GM23338 (cell line): ENCODE results near the gene FMN1. TPM values are rescaled to one million over a fixed set of nuclear protein-coding genes. Genes with fewer than 3 reads are reported as not detected.

ENCODE experiments used
- ATAC-seq: fragments of 200-7000 bp; cut with Tn5 transposase; 3 replicates; pipeline ENCODE4 v1.9.1; 2020
- DNase-seq: peaks from one replicate; pipeline ENCODE4 v3.0.0-alpha.2; 2015; ENCODE audit warnings: low spot score
- H2AFZ ChIP-seq: fragments of 200-600 bp; sonication (generic); 2 replicates; pipeline ENCODE4 v1.8.0; 2016; ENCODE audit warnings: antibody characterized with exemption, mild to moderate bottlenecking, moderate library complexity
- H3F3A ChIP-seq: fragments of 200-600 bp; sonication (generic); replicated peaks from 2 replicates; pipeline ENCODE4 v1.8.0; 2017; ENCODE audit warnings: antibody characterized with exemption, mixed run types, low read depth
- H3K27ac ChIP-seq: fragments of 200-600 bp; sonication (generic); 2 replicates; pipeline ENCODE4 v1.6.1; 2016; ENCODE audit warnings: low read depth
- H3K27me3 ChIP-seq: fragments of 200-600 bp; sonication (generic); 2 replicates; pipeline ENCODE4 v1.8.0; 2016; ENCODE audit warnings: mild to moderate bottlenecking, mixed run types, moderate library complexity; ENCODE audit not compliant: insufficient read depth
- H3K36me3 ChIP-seq: fragments of 200-600 bp; sonication (generic); 2 replicates; pipeline ENCODE4 v1.8.0; 2016; ENCODE audit warnings: mild to moderate bottlenecking; ENCODE audit not compliant: insufficient read depth
- H3K4me1 ChIP-seq: fragments of 200-600 bp; sonication (generic); 2 replicates; pipeline ENCODE4 v1.8.0; 2016; ENCODE audit warnings: mild to moderate bottlenecking, moderate library complexity; ENCODE audit not compliant: insufficient read depth
- H3K4me2 ChIP-seq: fragments of 200-600 bp; sonication (generic); 2 replicates; pipeline ENCODE4 v1.7.1; 2017; ENCODE audit warnings: mixed run types
- H3K4me3 ChIP-seq: fragments of 200-600 bp; sonication (generic); 2 replicates; pipeline ENCODE4 v1.6.1; 2016; ENCODE audit warnings: mixed run types
- H3K79me2 ChIP-seq: fragments of 200-600 bp; sonication (generic); replicated peaks from 2 replicates; pipeline ENCODE4 v1.8.0; 2017; ENCODE audit warnings: mild to moderate bottlenecking; ENCODE audit not compliant: insufficient read depth
- H3K9me2 ChIP-seq: fragments of 200-600 bp; sonication (generic); 2 replicates; pipeline ENCODE4 v1.8.0; 2017; ENCODE audit not compliant: insufficient read depth
- H4K20me1 ChIP-seq: fragments of 200-600 bp; sonication (generic); replicated peaks from 2 replicates; pipeline ENCODE4 v1.8.0; 2017; ENCODE audit warnings: mild to moderate bottlenecking; ENCODE audit not compliant: insufficient read depth
- H3K27ac Mint-ChIP-seq: 2 replicates; pipeline ENCODE4 v1.8.0; 2020; ENCODE audit warnings: inconsistent platforms, mild to moderate bottlenecking, moderate library complexity, mixed read lengths
- H3K27me3 Mint-ChIP-seq: 3 replicates; pipeline ENCODE4 v1.8.0; 2022; ENCODE audit warnings: low read depth, mild to moderate bottlenecking, moderate library complexity, mixed read lengths, inconsistent platforms; ENCODE audit not compliant: insufficient read depth, poor library complexity
- H3K36me3 Mint-ChIP-seq: 3 replicates; pipeline ENCODE4 v1.8.0; 2021; ENCODE audit warnings: low read depth, mild to moderate bottlenecking, inconsistent platforms, moderate library complexity, mixed read lengths
- H3K4me1 Mint-ChIP-seq: 3 replicates; pipeline ENCODE4 v1.8.0; 2020; ENCODE audit warnings: mild to moderate bottlenecking, inconsistent platforms, mixed read lengths
- H3K4me3 Mint-ChIP-seq: 3 replicates; pipeline ENCODE4 v1.8.0; 2021; ENCODE audit warnings: moderate library complexity, mild to moderate bottlenecking, inconsistent platforms, mixed read lengths
- H3K9me3 Mint-ChIP-seq: 3 replicates; pipeline ENCODE4 v1.8.0; 2020; ENCODE audit warnings: moderate library complexity, mild to moderate bottlenecking, inconsistent platforms, mixed read lengths
- EZH2 ChIP-seq: fragments of 200-600 bp; sonication (generic); IDR thresholded peaks from one replicate; pipeline ENCODE4 v1.8.0; 2017; ENCODE audit warnings: antibody characterized with exemption, mild to moderate bottlenecking, low read depth; ENCODE audit not compliant: unreplicated experiment
- EZH2phosphoT487 ChIP-seq: fragments of 200-600 bp; sonication (generic); IDR thresholded peaks from one replicate; pipeline ENCODE4 v1.8.1; 2018; ENCODE audit warnings: antibody characterized with exemption; ENCODE audit not compliant: unreplicated experiment
- NANOG ChIP-seq: IDR thresholded peaks from 2 replicates; pipeline ENCODE4 v1.6.1; 2016; ENCODE audit warnings: antibody characterized with exemption, borderline replicate concordance
- POLR2AphosphoS5 ChIP-seq: IDR thresholded peaks from 2 replicates; pipeline ENCODE4 v1.6.1; 2016; ENCODE audit warnings: antibody characterized with exemption, low read depth
- STAT1 ChIP-seq: IDR thresholded peaks from one replicate; pipeline ENCODE4 v1.6.1; 2016; ENCODE audit warnings: antibody characterized with exemption; ENCODE audit not compliant: unreplicated experiment
- ZNF114 ChIP-seq: fragments of 250-450 bp; sonication (Bioruptor Pico); IDR thresholded peaks from 2 replicates; pipeline ENCODE4 v1.5.0; 2020; ENCODE audit warnings: mild to moderate bottlenecking, moderate library complexity
- polyA plus RNA-seq: library from polyadenylated mRNA; unstranded; fragments of >200 nt; fragmentation: Nextera tagmentation; extraction: Ambion mirVana; gene quantifications from 2 replicates; pipeline ENCODE4 v1.2.1, GENCODE V29; 2016
- total RNA-seq: library from RNA; depleted of rRNA; stranded (reverse); fragments of >200 nt; shearing (Covaris generic); gene quantifications from 2 replicates; pipeline ENCODE4 v1.2.3, GENCODE V29; 2014
- TF ChIP-seq, protein P1 (sequence below): fragments of 250-450 bp; sonication (Bioruptor Pico); IDR thresholded peaks from 2 replicates; pipeline ENCODE4 v1.5.0; 2020; ENCODE audit warnings: mild to moderate bottlenecking, moderate library complexity
- TF ChIP-seq, protein P2 (sequence below), 2 experiments: fragments of 200-600 bp in 1 of 2; sonication (generic) in 1 of 2; conservative IDR thresholded peaks; 2 replicates each; pipeline versions ENCODE4 v1.5.1 to v1.6.1; 2016 to 2017; ENCODE audit warnings: antibody characterized with exemption in 2 of 2, low read depth in 2 of 2, mild to moderate bottlenecking in 2 of 2, moderate library complexity in 1 of 2
- TF ChIP-seq, protein P3 (sequence below): IDR thresholded peaks from one replicate; pipeline ENCODE4 v1.6.1; 2018; ENCODE audit warnings: antibody characterized with exemption; ENCODE audit not compliant: unreplicated experiment
- TF ChIP-seq, protein P4 (sequence below): IDR thresholded peaks from 2 replicates; pipeline ENCODE4 v1.6.1; 2016; ENCODE audit warnings: antibody characterized with exemption

The FMN1 gene
- total and polyA plus RNA-seq, 2 experiments from 2014 or later = 1.2 to 1.6 TPM

DNA sequence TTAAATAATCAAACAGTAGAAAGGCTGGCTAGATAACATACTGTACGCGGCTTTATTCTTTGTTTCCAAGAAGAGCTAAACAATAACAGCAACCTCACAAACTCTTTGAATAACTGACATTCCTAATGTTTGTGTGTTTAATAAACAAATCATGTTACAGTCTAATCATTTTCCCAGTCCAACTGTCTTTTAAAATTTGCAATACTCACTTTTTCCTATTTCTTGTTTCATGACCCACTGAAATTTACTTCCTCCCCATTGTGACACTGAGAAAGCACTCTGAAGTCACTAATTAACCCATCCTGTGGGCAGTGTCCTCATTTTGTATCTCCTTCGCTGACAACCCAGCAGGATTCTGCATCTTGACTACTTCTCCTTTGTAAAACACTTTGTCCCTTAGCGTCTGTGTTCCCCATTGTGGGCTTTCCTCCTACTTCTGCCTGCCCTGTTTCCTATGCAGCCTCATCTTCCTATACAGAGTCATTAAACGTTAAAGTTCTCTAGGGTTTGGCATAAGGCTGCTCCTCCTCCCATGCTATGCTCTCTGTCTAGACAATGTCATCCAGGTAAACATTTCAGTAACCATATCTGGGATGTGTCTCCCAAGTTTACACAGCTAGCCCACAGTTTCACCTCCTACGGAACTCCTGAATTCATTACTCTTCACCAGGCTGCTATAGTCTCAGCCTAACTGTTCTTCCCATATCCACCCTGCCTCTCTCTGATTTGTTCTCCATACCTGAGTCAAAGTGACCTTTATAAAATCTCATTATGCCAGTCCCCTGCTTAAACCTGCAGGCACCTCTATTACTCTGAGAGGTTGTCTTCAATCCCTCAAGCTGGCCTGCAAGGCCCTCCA lies 327.8 kb downstream of the FMN1 start (continued):
- TF ChIP-seq, protein P1, sequence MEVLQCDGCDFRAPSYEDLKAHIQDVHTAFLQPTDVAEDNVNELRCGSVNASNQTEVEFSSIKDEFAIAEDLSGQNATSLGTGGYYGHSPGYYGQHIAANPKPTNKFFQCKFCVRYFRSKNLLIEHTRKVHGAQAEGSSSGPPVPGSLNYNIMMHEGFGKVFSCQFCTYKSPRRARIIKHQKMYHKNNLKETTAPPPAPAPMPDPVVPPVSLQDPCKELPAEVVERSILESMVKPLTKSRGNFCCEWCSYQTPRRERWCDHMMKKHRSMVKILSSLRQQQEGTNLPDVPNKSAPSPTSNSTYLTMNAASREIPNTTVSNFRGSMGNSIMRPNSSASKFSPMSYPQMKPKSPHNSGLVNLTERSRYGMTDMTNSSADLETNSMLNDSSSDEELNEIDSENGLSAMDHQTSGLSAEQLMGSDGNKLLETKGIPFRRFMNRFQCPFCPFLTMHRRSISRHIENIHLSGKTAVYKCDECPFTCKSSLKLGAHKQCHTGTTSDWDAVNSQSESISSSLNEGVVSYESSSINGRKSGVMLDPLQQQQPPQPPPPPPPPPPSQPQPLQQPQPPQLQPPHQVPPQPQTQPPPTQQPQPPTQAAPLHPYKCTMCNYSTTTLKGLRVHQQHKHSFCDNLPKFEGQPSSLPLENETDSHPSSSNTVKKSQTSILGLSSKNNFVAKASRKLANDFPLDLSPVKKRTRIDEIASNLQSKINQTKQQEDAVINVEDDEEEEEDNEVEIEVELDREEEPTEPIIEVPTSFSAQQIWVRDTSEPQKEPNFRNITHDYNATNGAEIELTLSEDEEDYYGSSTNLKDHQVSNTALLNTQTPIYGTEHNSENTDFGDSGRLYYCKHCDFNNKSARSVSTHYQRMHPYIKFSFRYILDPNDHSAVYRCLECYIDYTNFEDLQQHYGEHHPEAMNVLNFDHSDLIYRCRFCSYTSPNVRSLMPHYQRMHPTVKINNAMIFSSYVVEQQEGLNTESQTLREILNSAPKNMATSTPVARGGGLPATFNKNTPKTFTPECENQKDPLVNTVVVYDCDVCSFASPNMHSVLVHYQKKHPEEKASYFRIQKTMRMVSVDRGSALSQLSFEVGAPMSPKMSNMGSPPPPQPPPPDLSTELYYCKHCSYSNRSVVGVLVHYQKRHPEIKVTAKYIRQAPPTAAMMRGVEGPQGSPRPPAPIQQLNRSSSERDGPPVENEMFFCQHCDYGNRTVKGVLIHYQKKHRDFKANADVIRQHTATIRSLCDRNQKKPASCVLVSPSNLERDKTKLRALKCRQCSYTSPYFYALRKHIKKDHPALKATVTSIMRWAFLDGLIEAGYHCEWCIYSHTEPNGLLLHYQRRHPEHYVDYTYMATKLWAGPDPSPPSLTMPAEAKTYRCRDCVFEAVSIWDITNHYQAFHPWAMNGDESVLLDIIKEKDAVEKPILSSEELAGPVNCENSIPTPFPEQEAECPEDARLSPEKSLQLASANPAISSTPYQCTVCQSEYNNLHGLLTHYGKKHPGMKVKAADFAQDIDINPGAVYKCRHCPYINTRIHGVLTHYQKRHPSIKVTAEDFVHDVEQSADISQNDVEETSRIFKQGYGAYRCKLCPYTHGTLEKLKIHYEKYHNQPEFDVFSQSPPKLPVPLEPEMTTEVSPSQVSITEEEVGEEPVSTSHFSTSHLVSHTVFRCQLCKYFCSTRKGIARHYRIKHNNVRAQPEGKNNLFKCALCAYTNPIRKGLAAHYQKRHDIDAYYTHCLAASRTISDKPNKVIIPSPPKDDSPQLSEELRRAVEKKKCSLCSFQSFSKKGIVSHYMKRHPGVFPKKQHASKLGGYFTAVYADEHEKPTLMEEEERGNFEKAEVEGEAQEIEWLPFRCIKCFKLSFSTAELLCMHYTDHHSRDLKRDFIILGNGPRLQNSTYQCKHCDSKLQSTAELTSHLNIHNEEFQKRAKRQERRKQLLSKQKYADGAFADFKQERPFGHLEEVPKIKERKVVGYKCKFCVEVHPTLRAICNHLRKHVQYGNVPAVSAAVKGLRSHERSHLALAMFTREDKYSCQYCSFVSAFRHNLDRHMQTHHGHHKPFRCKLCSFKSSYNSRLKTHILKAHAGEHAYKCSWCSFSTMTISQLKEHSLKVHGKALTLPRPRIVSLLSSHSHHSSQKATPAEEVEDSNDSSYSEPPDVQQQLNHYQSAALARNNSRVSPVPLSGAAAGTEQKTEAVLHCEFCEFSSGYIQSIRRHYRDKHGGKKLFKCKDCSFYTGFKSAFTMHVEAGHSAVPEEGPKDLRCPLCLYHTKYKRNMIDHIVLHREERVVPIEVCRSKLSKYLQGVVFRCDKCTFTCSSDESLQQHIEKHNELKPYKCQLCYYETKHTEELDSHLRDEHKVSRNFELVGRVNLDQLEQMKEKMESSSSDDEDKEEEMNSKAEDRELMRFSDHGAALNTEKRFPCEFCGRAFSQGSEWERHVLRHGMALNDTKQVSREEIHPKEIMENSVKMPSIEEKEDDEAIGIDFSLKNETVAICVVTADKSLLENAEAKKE (CRISPR knock-in tag) = no peak
- TF ChIP-seq, protein P2, sequence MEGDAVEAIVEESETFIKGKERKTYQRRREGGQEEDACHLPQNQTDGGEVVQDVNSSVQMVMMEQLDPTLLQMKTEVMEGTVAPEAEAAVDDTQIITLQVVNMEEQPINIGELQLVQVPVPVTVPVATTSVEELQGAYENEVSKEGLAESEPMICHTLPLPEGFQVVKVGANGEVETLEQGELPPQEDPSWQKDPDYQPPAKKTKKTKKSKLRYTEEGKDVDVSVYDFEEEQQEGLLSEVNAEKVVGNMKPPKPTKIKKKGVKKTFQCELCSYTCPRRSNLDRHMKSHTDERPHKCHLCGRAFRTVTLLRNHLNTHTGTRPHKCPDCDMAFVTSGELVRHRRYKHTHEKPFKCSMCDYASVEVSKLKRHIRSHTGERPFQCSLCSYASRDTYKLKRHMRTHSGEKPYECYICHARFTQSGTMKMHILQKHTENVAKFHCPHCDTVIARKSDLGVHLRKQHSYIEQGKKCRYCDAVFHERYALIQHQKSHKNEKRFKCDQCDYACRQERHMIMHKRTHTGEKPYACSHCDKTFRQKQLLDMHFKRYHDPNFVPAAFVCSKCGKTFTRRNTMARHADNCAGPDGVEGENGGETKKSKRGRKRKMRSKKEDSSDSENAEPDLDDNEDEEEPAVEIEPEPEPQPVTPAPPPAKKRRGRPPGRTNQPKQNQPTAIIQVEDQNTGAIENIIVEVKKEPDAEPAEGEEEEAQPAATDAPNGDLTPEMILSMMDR (conservative IDR thresholded peaks at IDR 0.05; ENCODE audit: low read depth in 2 of 2) = no peak

DNA sequence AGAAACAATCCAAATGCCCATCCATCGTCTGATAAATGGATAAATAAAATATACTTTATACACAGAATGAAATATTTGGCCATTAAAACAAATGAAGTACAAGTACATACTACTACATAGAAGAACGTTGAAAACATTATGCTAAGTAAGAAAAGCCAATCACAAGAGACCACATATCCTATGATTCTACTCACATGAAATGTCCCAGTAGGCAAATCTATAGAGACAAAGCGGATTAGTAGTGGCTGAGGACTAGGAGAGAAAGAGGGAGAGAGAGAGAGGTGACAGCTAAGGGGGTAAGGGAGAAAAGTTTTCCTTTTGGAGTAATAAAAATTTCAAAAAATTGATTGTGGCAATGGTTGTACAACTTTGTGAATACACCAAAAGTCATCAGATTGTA lies 329.7 kb downstream of the FMN1 start:
- Mint-ChIP-seq H3K4me3 (no peak overlapping the region), H3K27ac (no peak overlapping the region), H3K27me3 (peaks cover 5% of the 10 kb centered on the region), H3K36me3 (no peaks in the 10 kb centered on the region; the same call in 2 of the 3 replicates), H3K9me3 (no peaks in the 10 kb centered on the region), H3K4me1 (peaks cover 20% of the 10 kb centered on the region)
- ATAC-seq (no peak), DNase-seq (no peak)
- H3K27me3 ChIP-seq = no peaks in the 10 kb centered on the region
- H3K36me3 ChIP-seq = no peaks in the 10 kb centered on the region
- no peak overlapping the region for H3K27ac ChIP-seq
- no peaks in the 10 kb centered on the region for H4K20me1 ChIP-seq
- no peaks in the 10 kb centered on the region; the same call in 1 of the 2 replicates for H3K9me2 ChIP-seq
- no peaks in the 10 kb centered on the region for H3K4me1 ChIP-seq
- H3K4me2 ChIP-seq = no peak overlapping the region
- H2AFZ ChIP-seq = no peak overlapping the region
- no peaks in the 10 kb centered on the region for H3F3A ChIP-seq
- H3K4me3 ChIP-seq = no peak overlapping the region
- no peaks in the 10 kb centered on the region for H3K79me2 ChIP-seq
- no peak for TF ChIP-seq ZNF114 (CRISPR knock-in tag)
- TF ChIP-seq EZH2 = no peak
- TF ChIP-seq, protein P3, sequence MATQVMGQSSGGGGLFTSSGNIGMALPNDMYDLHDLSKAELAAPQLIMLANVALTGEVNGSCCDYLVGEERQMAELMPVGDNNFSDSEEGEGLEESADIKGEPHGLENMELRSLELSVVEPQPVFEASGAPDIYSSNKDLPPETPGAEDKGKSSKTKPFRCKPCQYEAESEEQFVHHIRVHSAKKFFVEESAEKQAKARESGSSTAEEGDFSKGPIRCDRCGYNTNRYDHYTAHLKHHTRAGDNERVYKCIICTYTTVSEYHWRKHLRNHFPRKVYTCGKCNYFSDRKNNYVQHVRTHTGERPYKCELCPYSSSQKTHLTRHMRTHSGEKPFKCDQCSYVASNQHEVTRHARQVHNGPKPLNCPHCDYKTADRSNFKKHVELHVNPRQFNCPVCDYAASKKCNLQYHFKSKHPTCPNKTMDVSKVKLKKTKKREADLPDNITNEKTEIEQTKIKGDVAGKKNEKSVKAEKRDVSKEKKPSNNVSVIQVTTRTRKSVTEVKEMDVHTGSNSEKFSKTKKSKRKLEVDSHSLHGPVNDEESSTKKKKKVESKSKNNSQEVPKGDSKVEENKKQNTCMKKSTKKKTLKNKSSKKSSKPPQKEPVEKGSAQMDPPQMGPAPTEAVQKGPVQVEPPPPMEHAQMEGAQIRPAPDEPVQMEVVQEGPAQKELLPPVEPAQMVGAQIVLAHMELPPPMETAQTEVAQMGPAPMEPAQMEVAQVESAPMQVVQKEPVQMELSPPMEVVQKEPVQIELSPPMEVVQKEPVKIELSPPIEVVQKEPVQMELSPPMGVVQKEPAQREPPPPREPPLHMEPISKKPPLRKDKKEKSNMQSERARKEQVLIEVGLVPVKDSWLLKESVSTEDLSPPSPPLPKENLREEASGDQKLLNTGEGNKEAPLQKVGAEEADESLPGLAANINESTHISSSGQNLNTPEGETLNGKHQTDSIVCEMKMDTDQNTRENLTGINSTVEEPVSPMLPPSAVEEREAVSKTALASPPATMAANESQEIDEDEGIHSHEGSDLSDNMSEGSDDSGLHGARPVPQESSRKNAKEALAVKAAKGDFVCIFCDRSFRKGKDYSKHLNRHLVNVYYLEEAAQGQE = no peak
- no peak for TF ChIP-seq EZH2phosphoT487
- TF ChIP-seq STAT1 = no peak
- TF ChIP-seq POLR2AphosphoS5 = no peak
- TF ChIP-seq NANOG = no peak
- TF ChIP-seq, protein P4, sequence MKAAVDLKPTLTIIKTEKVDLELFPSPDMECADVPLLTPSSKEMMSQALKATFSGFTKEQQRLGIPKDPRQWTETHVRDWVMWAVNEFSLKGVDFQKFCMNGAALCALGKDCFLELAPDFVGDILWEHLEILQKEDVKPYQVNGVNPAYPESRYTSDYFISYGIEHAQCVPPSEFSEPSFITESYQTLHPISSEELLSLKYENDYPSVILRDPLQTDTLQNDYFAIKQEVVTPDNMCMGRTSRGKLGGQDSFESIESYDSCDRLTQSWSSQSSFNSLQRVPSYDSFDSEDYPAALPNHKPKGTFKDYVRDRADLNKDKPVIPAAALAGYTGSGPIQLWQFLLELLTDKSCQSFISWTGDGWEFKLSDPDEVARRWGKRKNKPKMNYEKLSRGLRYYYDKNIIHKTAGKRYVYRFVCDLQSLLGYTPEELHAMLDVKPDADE = no peak
